ENCODE data around the gene LPIN3. TPM values are rescaled to one million over a fixed set of nuclear protein-coding genes. Genes with fewer than 3 reads are reported as not detected.

LPIN3 gene
- total and polyA plus RNA-seq, 2 donors (not counting 3 experiments of a cell fraction or from before 2014, with no cell fraction given) = 2.1 to 3.0 TPM

DNA sequence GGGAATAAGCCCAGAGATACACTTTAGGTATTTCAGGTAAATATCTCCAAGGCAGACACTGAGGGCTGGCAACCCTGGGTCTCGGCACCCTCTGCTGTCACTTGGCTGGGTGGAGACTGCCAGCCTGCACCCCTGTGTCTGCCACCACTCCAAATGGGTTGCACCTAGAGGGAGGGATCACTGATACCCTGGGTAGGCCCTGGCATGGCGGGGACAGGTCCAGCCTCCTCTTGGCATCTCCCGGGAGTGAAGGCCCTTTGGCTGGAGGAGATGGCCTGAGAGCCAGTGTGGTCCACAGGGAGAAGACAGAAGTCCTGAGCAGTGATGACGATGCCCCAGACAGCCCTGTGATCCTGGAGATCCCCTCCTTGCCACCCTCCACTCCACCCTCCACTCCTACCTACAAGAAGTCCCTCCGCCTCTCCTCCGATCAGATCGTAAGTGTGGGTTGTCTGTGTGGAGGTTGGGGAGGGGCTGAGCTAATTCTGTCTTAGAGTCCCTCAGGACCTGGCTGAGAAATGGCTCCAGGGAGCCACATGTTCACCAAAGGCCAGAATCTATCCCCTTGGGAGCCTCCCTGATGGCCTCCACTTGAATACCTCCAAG lies 15.1 kb downstream of the LPIN3 start:
- TF ChIP-seq EZH2 (IDR thresholded peaks at IDR 0.05; ENCODE audit: borderline replicate concordance, low read depth, low read length, severe bottlenecking) = no peak
- TF ChIP-seq, protein P1, sequence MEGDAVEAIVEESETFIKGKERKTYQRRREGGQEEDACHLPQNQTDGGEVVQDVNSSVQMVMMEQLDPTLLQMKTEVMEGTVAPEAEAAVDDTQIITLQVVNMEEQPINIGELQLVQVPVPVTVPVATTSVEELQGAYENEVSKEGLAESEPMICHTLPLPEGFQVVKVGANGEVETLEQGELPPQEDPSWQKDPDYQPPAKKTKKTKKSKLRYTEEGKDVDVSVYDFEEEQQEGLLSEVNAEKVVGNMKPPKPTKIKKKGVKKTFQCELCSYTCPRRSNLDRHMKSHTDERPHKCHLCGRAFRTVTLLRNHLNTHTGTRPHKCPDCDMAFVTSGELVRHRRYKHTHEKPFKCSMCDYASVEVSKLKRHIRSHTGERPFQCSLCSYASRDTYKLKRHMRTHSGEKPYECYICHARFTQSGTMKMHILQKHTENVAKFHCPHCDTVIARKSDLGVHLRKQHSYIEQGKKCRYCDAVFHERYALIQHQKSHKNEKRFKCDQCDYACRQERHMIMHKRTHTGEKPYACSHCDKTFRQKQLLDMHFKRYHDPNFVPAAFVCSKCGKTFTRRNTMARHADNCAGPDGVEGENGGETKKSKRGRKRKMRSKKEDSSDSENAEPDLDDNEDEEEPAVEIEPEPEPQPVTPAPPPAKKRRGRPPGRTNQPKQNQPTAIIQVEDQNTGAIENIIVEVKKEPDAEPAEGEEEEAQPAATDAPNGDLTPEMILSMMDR (IDR thresholded peaks at IDR 0.05; ENCODE audit: extremely low read depth in 1 of 2, insufficient read depth in 1 of 2, low read depth in 1 of 2, low read length in 2 of 2) = no peak
- no peak for TF ChIP-seq JUN (IDR thresholded peaks at IDR 0.05; ENCODE audit: borderline replicate concordance, insufficient read depth, insufficient read length, low read depth)
- no peak for TF ChIP-seq FOS (IDR thresholded peaks at IDR 0.05; ENCODE audit: borderline replicate concordance, insufficient read depth, low read length)
- no peak for TF ChIP-seq POLR2A (IDR thresholded peaks at IDR 0.05; ENCODE audit: low read depth, low read length)
- TF ChIP-seq, protein P2, sequence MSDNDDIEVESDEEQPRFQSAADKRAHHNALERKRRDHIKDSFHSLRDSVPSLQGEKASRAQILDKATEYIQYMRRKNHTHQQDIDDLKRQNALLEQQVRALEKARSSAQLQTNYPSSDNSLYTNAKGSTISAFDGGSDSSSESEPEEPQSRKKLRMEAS (IDR thresholded peaks at IDR 0.05; ENCODE audit: insufficient read depth, insufficient read length) = no peak
- no peak for TF ChIP-seq POLR2AphosphoS5 (IDR thresholded peaks at IDR 0.05; ENCODE audit: insufficient read depth, low read depth, low read length)
- no peak for TF ChIP-seq GATA2 (IDR thresholded peaks at IDR 0.05; ENCODE audit: insufficient read depth, insufficient read length, low read depth, low read length)
- TF ChIP-seq MYC (IDR thresholded peaks at IDR 0.05; ENCODE audit: low read depth, low read length) = no peak
- DNase-seq (ENCODE audit: low read depth, low spot score) = no peak
- POLR2A ChIA-PET = no interaction called here
- Histone ChIP-seq H3K27ac (ENCODE audit: insufficient read depth, low read depth, low read length) (no peak overlapping the region), H3K36me3 (ENCODE audit: control insufficient read depth in 2 of 2, extremely low read depth in 1 of 2, insufficient read depth in 2 of 2, low read length in 2 of 2) (no peaks in the 10 kb centered on the region), H4K20me1 (replicated peaks; ENCODE audit: control insufficient read depth, extremely low read depth, insufficient read depth, low read length) (no peaks in the 10 kb centered on the region), H3K9me3 (replicated peaks; ENCODE audit: control insufficient read depth, insufficient read depth, low read length) (no peaks in the 10 kb centered on the region), H3K4me1 (ENCODE audit: control insufficient read depth, extremely low read depth, insufficient read depth, low read length) (no peaks in the 10 kb centered on the region), H3K4me3 (replicated peaks in 1 of 3; ENCODE audit: insufficient read depth in 1 of 3, low read depth in 1 of 3, low read length in 3 of 3) (no peak overlapping the region), H3K9ac (replicated peaks; ENCODE audit: extremely low read depth, insufficient read depth, low read length) (no peak overlapping the region), H3K4me2 (ENCODE audit: insufficient read depth, low read length) (no peak overlapping the region), H3K9me1 (replicated peaks; ENCODE audit: control insufficient read depth, extremely low read depth, insufficient read depth, low read length) (no peaks in the 10 kb centered on the region), H3K79me2 (ENCODE audit: control insufficient read depth, insufficient read depth, low read length) (no peaks in the 10 kb centered on the region), H2AFZ (ENCODE audit: low read depth, low read length) (no peak overlapping the region), H3K27me3 (ENCODE audit: control insufficient read depth in 2 of 2, insufficient read depth in 2 of 2, low read length in 2 of 2) (no peaks in the 10 kb centered on the region)
- no peak for FAIRE-seq
- CTCF ChIA-PET = no interaction called here
- BruUV-seq (replicated peaks) = no TSS peak
- intact Hi-C loops (cut with micrococcal nuclease) = no loop called here
- dilution Hi-C loops (cut with MboI; ENCODE audit: extremely low pct_ligation_motif_present, low sequenced_read_pairs) = no loop called here
